GM19035 (cell line): ENCODE data around the gene EML1.

Experiments
- ATAC-seq: cut with Tn5 transposase; IDR thresholded peaks from one replicate; pipeline ENCODE4 v1.9.1; 2021; ENCODE audit not compliant: unreplicated experiment

The EML1 gene

DNA sequence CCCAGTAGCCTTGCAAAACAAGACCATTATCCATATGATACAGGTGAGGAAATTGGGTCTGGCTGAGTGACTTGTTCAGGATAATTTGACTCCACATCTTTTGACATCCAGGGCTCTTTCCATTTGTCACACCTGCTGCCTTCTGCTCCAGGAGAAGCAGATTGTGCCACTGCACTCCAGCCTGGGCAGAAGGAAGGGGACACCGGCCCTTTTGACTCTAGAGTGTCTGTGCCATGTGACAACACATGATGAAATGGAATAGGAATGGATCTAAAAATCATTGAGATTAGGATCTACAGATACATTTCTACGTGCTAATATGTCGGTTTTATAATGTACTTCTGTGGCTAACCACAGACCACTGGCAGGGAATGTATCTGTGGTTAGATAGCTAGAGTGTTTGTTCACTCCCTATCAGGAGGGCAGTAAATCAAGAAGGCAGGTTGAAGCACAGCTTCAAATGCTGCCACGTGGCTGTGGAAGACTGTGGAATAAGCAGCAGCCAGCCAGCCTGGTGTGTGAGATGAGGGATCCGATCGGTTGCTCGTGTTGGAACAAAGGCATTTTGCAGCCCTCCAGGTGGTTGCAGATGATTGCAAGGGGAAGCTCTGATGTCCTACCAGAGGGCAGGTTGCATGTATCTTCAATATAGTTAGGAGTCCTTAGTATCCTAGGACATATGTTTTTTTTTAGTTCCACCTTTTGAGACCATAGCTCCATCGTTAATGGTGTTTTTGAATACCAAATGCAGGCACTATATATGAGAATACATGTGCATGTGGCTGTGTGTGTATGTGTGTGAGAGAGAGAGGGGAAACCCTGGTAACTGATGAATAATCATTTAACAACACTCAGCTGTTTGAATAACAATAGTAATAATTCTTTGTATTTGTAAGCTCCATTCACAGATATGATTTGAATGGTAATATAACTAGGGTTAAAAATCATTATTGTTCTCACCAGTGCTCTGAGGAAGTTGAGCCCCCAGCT, 28.6 kb downstream of the EML1 start:
- ATAC-seq: no peak

DNA sequence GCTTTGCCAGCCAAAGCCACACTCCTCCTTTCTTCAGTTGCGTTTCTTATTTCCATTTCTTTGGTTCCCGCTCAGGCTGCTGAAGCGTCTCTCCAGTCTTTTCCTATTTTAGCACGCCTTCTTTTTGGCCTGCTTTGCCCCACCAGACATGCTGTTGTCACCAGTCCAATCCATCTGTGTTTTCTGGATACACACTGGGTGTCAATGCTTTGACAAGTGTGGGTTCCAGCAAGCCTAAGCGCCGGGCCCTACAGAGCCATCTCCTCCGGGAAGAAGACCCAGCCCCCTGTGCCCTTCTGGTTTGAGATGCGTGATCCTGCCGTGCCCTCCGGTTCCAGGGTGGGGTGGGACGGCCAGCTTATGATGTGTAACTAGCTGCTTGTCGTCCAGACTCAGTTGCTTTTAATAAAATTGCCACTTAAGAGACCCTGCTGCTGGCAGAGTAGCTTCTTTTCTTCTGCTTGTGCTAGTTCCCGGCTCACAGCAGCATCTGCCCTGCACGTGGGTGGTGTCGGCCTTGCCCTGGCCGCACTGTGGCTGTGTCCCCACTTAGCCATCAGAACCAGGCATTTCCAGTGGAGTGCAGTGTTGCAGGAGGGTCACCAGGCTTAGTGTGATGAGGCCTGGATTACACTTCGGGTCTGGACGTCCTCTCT, 29.7 kb downstream of the EML1 start:
- no peak for ATAC-seq

DNA sequence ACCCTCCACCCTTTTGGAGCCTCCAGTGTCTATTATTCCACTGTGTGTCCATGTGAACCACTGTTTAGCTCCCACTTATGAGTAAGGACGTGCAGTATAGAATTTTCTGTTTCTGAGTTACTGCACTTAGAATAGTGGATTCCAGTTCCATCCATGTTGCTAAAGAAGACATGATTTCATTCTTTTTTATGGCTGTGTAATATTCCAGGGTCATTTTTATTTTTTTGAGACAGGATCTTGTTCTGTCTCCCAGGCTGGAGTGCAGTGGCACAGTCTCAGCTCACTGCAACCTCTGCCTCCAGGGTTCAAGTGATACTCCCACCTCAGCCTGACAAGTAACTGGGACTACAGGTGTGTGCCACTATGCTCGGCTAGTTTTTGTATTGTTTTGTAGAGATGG, 31.6 kb downstream of the EML1 start:
- ATAC-seq: no peak

DNA sequence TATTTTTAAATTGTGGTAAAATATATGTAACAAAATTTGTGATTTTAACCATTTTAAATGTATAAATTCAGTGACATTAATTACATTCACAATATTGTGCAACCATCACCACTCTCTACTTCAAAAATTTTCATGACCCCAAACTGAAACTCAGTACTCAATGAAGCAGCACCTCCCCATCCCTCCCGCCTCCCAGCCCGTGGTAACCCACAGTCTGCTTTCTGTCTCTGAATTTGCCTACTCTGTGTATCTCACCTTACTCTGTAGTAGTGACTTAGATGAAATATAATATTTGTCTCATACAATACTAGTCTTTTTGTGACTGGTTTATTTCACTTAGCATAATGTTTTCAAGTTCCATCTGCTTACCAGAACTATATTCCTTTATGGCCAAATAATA, 36.2 kb downstream of the EML1 start:
- no peak for ATAC-seq

DNA sequence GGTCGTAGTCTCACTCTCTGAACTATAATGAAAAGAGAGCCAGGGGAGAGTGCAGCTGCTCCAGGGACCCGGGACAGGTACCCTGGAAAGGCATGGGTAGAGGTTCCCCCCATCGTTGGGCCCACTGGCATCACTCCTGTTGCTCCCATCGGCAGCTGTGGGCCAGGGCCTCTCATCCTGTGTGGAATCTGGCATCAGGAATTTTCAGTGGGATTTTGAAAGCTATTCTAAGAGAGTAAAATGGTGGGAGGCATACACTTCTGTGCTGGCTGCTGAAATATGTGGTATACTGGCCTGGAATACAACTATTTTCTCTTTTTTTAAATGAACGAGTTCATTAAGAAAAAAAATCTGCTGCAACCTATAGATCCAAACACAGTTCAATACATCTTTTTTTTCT, 38.1 kb downstream of the EML1 start:
- no peak for ATAC-seq

DNA sequence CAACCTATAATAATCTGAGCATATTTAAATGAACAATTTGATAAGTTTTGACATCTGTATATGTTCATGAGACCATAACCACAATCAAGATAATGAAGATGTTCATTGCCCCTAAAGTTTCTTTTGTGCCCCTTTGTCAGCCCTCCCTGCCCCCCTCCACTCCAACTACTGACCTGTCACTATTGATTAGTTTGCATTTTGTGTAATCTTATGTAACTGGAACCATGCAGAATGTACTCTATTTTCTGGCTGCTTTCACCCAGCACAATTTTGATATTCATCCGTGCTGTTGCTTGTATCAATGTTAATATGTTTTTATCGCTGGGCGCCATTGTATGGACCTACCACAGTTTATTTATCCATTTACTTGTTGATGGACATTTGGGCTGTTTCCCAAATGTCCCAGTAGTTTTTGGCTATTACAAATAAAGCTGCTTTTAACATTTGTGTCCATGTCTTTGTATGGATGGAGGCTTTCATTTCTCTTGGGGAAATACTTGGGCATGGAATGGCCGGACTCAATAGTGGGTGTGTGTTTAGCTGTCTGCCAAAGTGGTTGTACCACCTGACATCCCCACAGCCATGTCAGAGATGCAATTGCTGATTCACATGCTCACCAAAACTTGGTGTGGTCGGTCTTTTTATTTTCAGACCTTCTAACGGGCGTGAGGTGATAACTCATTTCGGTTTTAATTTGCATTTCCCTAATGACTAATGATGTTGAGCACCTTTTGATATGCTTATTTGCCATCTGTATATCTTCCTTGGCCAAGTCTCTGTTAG, 38.9 kb downstream of the EML1 start:
- ATAC-seq: no peak

DNA sequence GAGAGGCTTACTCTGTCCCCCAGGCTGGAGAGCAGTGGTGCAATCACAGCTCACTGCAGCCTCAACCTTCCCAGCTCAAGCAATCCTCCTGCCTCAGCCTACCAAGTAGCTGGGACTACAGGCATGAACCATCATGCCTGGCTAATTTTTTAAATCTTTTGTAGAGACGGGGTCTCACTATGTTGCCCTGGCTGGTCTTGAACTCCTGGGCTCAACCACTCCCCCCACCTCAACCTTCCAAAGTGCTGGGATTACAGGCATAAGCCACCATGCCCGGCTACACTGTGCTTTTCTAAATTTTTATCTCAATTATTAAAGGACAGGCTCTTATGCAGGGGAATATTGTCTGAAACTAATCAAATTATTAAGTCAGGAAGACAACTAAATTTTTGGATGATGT, 44.6 kb downstream of the EML1 start:
- no peak for ATAC-seq

DNA sequence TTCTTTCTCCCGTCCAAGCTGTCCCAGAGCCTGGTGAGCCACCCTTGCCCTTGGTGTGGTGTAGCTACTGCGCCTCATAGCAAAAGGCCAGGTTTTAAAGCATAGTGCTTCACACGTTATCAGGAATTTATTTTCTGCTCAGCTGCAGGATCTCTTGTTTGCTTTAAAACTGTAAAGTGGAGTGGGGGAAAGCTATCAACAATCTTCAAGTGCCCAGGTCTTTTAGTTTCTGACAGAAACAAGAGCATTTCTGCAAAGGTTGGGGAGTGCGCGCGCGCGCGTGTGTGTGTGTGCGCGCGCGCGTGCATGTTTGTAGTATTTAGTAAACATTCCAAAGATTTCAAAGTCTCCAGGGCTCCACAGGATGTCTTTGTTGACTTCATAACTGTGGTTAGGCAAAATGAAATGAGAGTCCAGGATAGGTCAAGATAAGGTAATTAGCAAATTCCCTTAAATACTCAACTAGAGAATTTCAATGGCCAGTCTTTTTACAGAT, 45.5 kb downstream of the EML1 start:
- ATAC-seq: no peak

DNA sequence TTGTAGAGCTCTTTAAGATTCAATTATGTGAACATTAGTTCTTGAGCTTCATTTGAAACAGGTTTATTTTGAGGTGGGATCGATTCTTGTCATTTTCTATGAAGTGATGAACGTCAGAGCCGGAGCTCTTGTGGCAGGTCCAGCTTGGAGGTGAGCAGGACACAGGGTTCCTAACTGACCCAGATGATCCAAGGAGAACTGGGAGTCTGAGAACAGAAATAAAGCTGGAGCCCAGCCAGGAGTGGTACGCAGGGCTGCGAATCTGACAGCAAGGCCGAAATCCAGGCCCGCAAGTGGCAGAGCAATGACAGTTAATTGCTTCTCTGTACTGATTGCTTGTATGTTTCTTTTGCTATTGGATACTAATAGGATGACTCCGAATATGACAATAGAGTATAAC, 46.5 kb downstream of the EML1 start:
- no peak for ATAC-seq

DNA sequence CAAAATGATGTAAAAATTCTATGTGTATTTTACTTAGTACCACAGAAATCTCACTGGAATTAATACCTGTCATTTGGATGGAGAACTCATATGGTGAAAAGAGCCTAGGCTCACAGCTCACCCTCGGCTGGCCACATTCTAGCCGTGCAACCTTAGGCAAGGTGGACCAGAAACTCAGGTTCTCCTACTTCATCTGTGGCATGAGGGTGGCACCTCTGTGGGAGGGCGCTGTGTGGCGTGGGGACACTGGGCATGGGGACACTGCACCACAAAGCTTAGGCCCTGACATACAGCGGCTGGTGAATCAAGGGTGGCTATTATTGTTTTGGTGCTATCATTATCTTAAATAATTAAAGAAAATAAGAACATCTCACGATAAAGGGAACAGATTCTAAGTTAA, 47.1 kb downstream of the EML1 start:
- no peak for ATAC-seq

DNA sequence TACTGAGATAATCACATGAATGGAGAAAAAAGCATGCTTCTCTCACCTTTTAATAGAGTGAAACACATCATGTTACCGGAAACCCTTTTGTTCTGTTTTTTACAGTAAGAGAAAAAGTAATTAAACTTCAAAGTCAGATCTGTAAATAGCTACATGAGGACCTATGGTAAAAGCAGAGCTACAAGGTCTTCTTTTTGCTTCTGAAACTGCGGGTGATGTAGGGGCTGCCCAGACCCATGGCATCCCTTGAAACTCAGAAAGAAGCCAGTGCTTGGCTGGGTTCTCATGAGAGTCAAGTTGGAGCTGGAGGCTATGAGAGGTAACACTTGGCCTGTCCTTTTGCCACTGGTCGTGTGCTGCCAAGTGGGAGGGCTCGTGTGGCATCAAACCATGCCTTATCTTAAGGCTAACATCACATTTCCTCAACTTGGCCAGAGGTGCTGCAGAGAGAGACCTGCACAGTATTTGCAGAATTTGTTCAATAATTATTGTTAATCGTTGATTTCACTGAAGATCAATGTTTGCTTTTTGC, 47.6 kb downstream of the EML1 start:
- ATAC-seq: no peak

DNA sequence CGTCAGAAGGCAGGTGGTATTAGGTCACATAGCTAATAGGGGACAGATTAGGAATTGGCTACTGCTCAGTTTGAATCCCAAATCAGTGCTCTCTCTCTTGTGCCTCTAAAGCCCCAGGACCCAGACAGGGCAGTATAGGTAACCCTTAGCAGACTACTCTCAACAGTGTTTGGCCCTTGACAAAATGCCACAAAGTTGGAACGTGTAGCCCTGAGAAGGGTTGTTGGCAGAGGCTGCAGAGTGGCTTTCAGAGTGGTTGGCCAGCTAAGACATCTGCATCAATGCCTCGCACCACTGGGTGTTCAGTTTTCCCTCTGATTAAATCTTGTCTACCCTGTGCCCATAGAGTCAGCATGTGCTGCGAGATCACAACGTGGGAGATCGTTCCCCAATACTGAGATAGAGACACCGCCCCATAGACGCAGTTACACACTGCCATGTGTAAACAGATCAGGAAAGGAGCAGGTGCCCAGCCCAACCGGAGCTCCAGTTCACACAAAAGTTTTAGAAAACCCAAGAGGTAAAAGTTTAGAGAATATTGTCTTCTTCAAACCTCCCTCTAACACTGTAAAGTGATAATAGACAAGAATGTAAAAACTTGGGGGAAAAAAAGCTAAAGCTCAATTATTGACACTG, 48.3 kb downstream of the EML1 start:
- no peak for ATAC-seq

DNA sequence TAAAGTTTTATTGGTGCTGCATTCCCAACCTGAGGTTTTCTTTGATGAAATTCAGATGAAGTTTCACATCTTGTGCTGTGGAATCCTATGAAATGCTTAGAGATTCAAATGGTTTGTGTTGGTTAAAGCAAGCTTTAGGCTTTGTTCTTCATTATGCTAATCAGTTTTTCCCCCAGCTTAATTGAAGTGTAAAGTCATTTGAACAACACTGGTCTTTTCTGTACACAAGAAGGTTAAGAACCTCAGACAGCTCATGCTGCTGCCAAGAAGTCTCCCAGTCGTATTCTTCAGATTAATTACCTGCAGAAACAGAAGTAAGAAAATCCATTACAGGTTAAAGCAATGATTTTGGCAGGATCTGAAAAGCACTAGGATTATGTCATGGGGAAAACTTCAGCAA, 48.9 kb downstream of the EML1 start:
- no peak for ATAC-seq

DNA sequence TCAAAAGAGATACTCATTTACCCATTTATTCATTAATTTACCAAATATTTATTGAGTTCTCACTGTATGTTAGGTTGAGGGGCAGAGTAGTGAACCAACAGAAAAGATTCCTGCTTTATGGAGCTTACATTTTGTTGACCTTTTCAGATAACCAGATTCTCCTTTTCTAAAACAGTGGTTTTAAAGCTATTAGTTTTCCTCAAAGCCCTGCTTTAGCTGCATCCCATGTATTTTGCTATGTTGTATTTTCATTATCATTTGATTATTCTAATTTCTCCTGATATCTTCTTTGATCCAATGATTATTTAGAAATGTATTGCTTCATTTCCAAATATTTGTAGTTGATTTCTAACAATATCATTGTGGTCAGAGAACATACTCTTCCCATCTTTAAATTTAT, 53.6 kb downstream of the EML1 start:
- ATAC-seq: no peak

DNA sequence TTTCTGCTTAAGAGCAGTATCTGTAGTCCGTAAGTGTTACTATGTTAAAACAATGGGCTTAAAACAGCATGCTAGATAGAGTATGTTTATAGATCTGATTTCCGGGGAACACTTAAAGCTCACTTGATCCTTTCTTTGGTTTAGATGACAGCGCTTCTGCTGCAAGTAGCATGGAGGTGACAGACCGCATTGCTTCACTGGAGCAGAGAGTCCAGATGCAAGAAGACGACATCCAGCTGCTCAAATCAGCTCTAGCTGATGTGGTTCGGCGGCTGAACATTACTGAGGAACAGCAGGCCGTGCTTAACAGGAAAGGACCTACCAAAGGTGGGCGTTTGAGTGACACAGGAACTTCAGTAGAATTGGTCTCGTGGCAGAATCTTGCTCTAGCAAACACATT, 57.5 kb downstream of the EML1 start:
- no peak for ATAC-seq

DNA sequence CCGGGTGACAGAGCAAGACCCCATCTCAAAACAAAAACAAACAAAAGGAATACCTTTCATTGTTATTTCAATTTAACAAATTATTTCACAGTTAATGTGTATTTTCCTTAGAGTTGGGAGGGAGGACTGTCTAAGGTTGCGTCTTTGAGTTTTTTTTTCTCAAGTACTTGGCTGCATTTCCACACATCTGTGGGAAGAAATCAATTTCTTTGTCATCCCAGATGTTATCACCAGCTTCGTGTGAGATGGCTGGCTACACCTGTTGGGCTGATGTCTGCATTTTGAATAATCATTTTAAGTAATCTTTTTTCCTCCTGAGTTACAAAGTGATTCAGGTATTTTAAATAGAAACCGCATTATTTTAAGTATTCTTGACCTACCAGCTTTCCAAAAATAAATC, 59.4 kb downstream of the EML1 start:
- no peak for ATAC-seq

DNA sequence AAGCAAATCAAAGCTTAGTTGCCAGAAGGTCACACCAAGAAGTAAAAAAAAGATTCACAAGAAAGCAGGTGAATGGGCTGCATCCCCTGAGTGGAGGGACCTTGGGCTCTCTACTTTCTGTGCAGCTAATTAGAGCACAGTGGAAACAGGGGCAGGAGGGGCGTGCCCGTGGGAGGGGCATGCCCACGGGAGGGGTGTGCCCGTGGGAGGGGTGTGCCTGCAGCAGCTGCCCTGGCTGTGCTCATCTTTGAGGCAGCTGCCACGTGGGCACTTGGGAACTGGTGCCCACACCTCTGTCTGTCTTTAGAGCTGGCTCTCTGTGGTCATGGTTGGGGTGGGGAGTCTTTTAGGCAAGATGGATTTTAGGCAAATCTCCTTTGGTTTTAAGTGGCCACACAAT, 60.0 kb downstream of the EML1 start:
- ATAC-seq: no peak

DNA sequence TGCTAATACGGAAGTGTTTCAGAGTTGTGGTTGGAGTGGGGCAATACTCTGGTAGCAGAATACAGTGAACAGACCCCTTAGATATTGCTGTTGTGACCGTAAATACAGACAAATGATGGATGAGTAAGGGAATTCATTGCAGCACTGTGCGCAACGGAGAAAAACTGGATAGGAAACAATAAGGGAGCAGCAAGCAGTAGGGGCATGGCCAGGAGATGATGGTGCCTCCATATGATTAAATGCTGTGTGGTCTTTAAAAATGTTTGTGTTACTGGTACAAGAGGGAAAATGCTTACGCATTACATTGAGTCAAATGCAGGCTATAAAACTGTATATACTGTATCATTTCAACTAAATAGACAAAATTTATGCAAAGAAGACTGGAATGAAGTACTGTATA, 61.6 kb downstream of the EML1 start:
- no peak for ATAC-seq

DNA sequence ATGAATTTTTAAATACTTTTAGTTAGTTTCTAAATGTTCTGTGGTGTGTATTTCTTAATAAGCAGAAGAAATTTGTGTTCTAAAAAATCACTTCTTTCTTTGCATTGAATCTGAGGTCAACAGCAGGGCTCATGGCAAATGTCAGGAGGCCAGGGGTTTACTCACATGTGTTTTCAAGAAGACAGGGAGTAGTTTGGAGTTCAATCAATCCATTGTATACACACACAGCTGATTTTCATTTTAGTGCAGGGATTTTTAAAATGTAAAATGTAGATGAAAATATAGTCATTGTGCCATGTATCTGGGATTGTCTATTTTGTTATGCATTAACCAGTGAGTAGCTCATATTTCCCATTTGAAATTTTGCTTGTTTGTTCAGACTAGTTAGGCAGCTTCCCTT, 62.1 kb downstream of the EML1 start:
- no peak for ATAC-seq

DNA sequence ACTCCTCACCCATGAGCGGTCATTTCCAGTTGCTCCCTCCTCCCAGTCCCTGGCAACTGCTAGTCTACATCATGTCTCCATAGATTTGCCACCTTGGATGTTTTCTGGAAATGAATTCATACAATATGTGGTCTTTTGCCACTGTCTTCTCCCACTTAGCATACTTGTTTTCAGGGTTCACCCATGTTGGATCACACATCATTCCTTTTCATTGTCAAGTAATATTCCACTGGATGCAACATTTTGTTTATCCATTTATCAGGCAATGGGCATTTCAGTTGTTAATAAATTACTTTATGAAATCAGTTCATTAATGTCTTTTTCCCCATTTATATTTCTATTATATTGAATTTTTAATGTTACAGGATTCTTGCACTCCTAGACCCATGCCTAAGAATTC, 64.3 kb downstream of the EML1 start:
- no peak for ATAC-seq

DNA sequence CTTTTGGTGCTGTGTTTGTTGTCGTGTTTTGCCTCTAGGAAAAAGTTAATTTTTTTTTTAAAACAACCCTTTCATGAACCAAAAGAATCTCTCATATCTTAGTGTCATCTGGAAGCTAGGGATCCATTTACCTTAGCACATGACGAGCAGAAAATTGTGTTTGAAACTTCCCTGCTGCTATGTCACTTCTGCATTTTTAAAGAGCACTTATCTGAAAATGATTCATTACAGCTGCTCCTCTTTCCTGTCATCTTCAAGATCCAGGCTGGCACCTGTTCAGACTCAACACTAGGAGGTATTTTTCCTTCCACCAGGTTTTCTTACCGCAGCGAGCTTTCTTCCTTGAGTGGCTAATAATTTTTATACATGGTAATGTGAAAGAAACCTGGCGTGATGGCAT, 67.0 kb downstream of the EML1 start:
- no peak for ATAC-seq
